Measurements from ENCODE around the gene SPEF1.
A peak's percentile ranks its signal among the peaks of the same experiment; 100 is the strongest.
"Not testable (repeated sequence)": the region's sequence is repeated elsewhere in the genome, so short reads cannot be mapped to it uniquely, and the experiment has no call there.

SPEF1 gene

GRCh38 chr20:3781153-3781910, at the start of gene SPEF1:
SPEF1 (minus strand) TSS chr20:3781448; CDS start chr20:3781287, 161 bp downstream.
- DNase-seq (ENCODE audit: low read depth in 1 of 2, low spot score in 1 of 2): peak in 1 of 2 donors; percentile 46

GRCh38 chr20:3829891-3830290, 48.6 kb upstream of the SPEF1 start:
- DNase-seq (ENCODE audit: low read depth in 1 of 2, low spot score in 1 of 2): not testable (repeated sequence)

- DNase-seq (ENCODE audit: low read depth in 1 of 2, low spot score in 1 of 2): no peak
Measured at GRCh38 chr20:3828798-3829197, 47.5 kb upstream of the SPEF1 start.

GRCh38 chr20:3826420-3826819, 45.2 kb upstream of the SPEF1 start:
- no peak for DNase-seq (ENCODE audit: low read depth in 1 of 2, low spot score in 1 of 2)

- DNase-seq (ENCODE audit: low read depth in 1 of 2, low spot score in 1 of 2): no peak
Measured at GRCh38 chr20:3825526-3825925, 44.3 kb upstream of the SPEF1 start.

- DNase-seq (ENCODE audit: low read depth in 1 of 2, low spot score in 1 of 2): no peak
Measured at GRCh38 chr20:3823881-3824280, 42.6 kb upstream of the SPEF1 start.

GRCh38 chr20:3821996-3822395, 40.7 kb upstream of the SPEF1 start:
- no peak for DNase-seq (ENCODE audit: low read depth in 1 of 2, low spot score in 1 of 2)

GRCh38 chr20:3820901-3821727, 39.9 kb upstream of the SPEF1 start:
- no peak for DNase-seq (ENCODE audit: low read depth in 1 of 2, low spot score in 1 of 2)

- DNase-seq (ENCODE audit: low read depth in 1 of 2, low spot score in 1 of 2): peak; percentile 83 to 86
Measured at GRCh38 chr20:3820048-3820900, 39.0 kb upstream of the SPEF1 start, which contains the start of gene AP5S1. AP5S1 (plus strand) TSS chr20:3820547; CDS start chr20:3822118, 1,571 bp downstream.

- no peak for DNase-seq (ENCODE audit: low read depth in 1 of 2, low spot score in 1 of 2)
Measured at GRCh38 chr20:3819411-3820047, 38.3 kb upstream of the SPEF1 start.

GRCh38 chr20:3818155-3819151, 37.2 kb upstream of the SPEF1 start:
- no peak for DNase-seq (ENCODE audit: low read depth in 1 of 2, low spot score in 1 of 2)

GRCh38 chr20:3815703-3816315, 34.6 kb upstream of the SPEF1 start:
- DNase-seq (ENCODE audit: low read depth in 1 of 2, low spot score in 1 of 2): no peak

- no peak for DNase-seq (ENCODE audit: low read depth in 1 of 2, low spot score in 1 of 2)
Measured at GRCh38 chr20:3814928-3815495, 33.8 kb upstream of the SPEF1 start.

GRCh38 chr20:3813848-3814581, 32.8 kb upstream of the SPEF1 start:
- no peak for DNase-seq (ENCODE audit: low read depth in 1 of 2, low spot score in 1 of 2)

- DNase-seq (ENCODE audit: low read depth in 1 of 2, low spot score in 1 of 2): no peak
Measured at GRCh38 chr20:3812975-3813847, 32.0 kb upstream of the SPEF1 start.

GRCh38 chr20:3812259-3812681, 31.0 kb upstream of the SPEF1 start:
- no peak for DNase-seq (ENCODE audit: low read depth in 1 of 2, low spot score in 1 of 2)

All from activated CD4-positive, alpha-beta T cell treated with anti-CD3 and anti-CD28 coated beads, Interleukin-2, amount 50 U/mL, for 24 hours (primary cell).